ENCODE measurements around the gene PLXNA4.

DNA sequence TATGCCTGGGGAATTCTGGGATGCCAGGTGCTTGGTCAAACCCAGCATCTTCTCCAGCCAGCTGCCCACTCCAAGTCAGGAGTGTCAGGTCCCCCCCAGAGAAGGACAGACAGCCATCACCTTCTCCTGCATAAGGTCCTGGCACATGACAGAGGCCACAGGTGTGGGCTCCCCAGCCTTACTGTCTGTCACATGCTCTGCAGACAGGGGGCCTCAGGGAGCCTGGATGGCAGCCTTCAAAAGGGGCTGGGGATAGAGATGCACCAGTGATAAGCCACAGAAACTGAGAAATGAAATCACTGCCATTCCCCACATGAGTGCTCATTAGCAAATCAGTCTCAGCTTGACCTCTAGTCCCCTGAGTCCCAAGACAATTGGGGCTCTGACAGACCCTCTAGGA is 72.9 kb downstream of the PLXNA4 start:
- no peak for TF ChIP-seq CTCF (IDR thresholded peaks at IDR 0.05; ENCODE audit: low read length)
- no peak for TF ChIP-seq EZH2 (IDR thresholded peaks at IDR 0.05; ENCODE audit: borderline replicate concordance, low read length)
